Activated gamma-delta T cell treated with Interleukin-2 at 50 U/mL for 16 hours (primary cell): Measurements from ENCODE around the gene SPTB.
"Not testable (repeated sequence)": the region's sequence is repeated elsewhere in the genome, so short reads cannot be mapped to it uniquely, and the experiment has no call there.

Experiments used
- DNase-seq: peaks from one replicate; pipeline ENCODE4 v3.0.0-alpha.2; 2020

SPTB gene

DNA sequence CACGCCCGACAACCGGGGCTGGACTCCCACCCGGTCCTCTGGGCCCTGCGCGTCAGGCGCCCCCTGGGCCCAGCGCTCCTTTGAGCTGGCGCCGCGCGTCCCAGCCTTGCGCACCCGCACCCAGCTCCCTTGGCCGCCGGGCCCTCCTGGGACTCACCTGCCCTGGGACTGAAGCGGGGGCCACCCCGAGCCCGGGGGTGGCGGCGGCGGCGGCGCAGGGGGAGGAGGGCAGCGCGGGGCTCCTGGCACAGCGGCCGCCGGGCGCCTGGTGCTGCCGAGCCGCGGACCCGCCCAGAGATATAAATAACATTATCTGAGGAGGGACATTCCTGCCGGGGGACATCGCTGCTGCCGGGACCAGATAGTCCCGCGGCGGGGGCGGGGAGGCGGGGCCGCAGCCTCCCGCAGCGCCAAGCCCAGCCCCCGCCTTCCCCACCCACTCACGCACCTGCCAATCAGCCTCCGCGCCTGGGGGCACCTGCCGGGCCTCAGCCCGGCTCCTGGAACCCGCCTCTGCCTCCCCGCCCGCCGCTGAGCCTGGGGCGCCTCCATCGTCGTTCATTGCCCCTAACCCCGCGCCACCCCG is at the start of gene SPTB:
TSS of gene SPTB (minus strand) at position 273 of the 586 bp plus-strand sequence. CDS start 56,813 bp downstream, outside the sequence.
- peak; percentile 48 for DNase-seq

GRCh38 chr14:64929014-64929359 is 49.3 kb upstream of the SPTB start:
- DNase-seq: no peak

- no peak for DNase-seq
Observed at GRCh38 chr14:64928239-64929013, 48.7 kb upstream of the SPTB start.

- no peak for DNase-seq
Observed at GRCh38 chr14:64927031-64927430, 47.3 kb upstream of the SPTB start.

GRCh38 chr14:64926398-64926995 is 46.8 kb upstream of the SPTB start:
- no peak for DNase-seq

DNA sequence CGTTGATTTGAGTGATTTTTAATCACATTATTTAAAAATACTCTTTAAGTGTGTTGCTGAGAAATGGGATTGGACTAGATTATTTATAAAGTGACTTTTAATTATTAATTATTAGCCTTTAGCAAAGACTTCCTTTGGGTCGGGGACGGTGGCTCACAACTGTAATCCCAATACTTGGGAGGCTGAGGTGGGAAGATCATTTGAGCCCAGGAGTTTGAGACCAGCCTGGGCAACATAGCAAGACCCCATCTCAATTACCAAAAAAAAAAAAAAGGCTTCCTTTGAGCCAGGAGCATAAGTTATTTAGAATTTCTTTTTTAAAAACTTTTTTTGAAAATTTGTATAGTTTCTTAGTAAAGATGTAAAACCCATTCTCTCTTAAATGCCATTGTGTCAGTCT is 43.3 kb upstream of the SPTB start:
- DNase-seq: no peak

DNA sequence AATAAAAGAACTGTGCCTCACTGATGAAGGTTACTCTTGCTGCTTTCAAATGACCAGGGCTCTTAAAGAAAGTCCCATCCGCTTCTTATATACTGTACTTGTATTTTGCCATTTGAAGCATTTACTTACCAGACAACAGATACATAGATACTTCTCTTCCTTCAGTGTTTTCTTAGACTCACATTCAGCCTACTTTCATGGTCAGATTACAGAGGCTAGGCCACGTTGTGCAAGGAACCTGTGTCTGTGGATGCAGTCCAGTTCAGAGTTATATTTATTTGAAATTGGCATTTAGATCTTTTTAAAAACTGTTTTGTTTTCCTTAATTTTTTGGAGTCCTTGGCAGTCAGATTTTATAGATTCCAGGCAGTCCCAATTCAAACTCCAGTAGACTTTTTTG is 40.8 kb upstream of the SPTB start:
- no peak for DNase-seq

DNA sequence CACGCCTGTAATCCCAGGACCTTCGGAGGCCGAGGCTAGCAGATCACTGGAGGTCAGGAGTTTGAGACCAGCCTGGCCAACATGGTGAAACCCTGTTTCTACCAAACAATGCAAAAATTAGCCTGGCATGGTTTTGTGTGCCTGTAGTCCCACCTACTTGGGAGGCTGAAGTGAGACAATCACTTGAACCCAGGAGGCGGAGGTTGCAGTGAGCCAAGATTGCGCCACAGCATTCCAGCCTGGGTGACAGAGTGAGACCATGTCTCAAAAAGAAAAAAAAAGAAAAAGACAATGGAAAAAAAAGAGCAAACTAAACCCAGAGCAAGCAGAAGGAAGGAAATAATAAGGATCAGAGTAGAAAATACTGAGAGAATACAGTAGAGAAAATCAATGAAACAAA is 39.9 kb upstream of the SPTB start:
- DNase-seq: no peak

- DNase-seq: no peak
Observed at GRCh38 chr14:64919215-64919614, 39.5 kb upstream of the SPTB start.

GRCh38 chr14:64918216-64918615 is 38.5 kb upstream of the SPTB start:
- DNase-seq: no peak

DNA sequence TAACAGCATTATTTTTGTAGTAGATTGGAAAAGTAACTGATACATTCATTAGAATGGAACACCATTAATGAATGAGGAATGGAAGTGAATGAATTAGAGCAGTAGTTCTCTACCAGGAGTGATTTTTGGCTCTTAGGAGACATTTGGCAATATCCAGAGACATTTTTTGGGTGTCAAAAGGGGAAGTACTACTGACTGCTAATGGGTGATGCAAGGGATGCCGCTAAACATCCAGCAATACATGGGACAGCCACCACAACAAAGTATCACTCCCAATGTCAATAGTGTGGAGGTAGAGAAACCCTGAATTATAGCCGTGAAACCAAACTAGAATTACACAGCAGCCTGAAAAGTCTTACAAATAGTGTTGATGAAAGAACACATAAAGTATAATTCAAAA is 36.1 kb upstream of the SPTB start:
- DNase-seq: no peak

- no peak for DNase-seq
Observed at GRCh38 chr14:64915029-64915424, 35.3 kb upstream of the SPTB start.

DNA sequence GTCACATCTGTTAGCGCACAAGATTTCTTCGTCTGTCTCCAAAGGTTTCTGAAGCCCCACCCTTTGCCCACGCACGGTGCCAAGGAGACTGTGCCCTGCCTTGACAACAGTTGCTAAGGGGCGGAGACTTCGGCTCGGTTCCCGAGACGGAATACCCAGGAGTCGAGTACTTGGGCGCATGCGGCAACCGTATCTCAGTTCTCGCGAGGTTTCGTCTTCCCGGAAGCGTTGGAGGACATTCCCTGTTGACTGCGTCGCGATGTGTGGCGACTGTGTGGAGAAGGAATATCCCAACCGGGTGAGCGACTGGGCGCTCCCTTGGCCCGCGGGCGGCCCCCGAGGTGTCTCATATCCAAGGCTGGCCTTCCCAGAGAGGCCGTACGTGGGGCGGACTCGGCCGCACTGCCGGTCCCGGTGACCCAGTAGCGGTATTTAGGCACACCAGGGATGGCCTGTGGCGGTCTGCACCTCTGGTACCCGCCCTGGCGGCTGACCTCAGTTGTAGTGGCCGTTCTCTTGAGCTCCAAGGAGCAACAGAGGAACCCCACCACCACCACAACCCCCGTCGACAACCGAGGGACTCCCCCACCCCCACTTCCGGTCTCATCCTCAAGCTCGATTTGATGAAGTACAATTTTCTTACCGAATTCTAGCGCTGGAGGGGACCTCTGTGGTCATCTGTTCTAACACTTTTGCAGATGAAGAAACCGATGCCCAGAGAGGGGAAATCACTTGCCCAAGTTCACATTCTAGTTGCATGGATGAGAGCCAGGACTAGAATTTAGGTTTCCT is 34.7 kb upstream of the SPTB start, which contains the start of gene CHURC1:
TSS of gene CHURC1 (plus strand) at position 219 of the 792 bp plus-strand sequence. CDS start at position 260, 41 bp downstream.
- DNase-seq: peak; percentile 94

DNA sequence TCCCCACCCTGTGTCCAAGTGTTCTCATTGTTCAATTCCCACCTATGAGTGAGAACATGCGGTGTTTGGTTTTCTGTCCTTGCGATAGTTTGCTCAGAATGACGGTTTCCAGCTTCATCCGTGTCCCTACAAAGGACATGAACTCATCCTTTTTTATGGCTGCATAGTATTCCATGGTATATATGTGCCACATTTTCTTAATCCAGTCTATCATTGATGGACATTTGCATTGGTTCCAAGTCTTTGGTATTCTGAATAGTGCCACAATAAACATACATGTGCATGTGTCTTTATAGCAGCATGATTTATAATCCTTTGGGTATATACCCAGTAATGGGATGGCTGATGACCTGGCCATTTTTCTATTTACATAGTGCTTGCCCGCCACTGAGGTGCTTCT is 33.8 kb upstream of the SPTB start:
- DNase-seq: not testable (repeated sequence)

DNA sequence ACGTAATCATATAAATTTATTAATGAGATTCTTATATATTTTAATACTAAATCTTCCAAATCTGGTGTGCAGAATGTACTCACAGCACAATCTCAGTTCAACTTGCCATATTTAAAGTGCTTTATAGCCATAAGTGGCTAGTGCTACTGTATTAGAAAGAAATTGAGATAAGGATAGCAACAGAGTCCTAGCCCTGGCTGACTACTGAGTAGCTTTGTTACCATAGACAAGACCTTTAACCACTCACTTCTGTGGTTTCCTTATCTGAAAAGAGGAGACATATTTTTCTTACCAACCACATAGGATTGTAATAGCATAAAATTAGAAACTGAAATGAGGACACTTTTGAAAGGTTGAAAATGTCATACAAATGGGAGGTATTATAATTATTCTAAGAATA is 32.6 kb upstream of the SPTB start:
- DNase-seq: no peak

GRCh38 chr14:64910847-64911495 is 31.3 kb upstream of the SPTB start:
- DNase-seq: no peak

DNA sequence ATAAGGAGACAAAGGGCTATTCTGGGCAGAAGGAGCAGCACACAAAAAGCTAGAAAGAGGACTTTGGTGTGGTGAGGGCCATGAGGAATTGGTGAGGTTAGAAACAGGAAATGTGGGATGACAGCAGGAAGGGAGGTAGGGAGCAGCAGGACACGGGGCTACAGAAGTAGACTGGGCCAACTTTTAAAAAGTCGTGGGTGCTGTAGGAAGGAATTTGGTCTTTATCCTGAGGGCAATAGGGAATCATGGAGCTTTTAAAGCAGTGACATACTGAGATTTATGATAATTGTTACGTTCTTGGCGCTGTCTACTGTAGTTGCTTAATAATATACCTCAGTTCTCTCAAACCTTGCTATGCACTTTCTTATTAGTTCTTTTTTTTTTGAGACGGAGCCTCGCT is 26.3 kb upstream of the SPTB start:
- DNase-seq: no peak

GRCh38 chr14:64899958-64900357 is 20.3 kb upstream of the SPTB start:
- no peak for DNase-seq

- DNase-seq: peak; percentile 21
Observed at GRCh38 chr14:64891839-64892375, 12.2 kb upstream of the SPTB start.

- DNase-seq: no peak
Observed at GRCh38 chr14:64891173-64891838, 11.6 kb upstream of the SPTB start.

DNA sequence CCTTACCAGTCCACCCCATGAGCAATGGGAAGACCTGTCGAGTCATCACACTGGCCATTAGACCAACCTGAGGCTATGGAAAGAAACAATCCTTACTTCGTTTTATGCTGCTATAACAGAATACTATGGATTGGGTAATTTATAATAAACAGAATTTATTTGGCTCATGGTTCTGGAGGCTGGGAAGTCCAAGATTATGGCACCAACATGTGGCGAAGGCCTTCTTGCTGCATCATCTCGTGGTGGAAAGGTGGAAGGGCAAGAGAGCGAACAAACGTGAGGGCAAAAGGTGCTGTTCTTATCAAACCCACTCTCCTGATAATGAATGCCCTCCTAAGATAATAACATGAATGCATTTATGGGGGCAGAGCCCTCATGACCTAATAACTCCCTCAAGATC is 9.6 kb upstream of the SPTB start:
- no peak for DNase-seq

DNA sequence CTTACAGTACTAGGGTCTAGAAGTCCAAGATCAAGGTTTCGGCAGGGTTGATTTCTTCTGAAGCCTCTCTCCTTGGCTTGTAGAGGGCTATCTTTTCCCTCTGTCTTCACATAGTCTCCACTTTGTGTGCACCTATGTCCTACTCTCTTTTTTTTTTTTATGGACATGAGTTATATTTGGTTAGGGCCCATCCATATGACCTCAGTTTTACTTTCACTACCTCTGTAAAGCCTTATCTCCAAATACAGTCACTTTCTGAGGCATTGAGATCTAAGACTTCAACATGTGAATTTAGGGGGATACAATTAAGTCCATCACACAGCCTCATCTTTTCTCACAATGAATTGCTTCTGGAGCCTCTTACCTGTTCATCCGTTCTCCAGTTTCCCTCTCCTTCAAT is 5.9 kb upstream of the SPTB start:
- DNase-seq: no peak
